ENCODE data around the gene SLC12A7.
"Not testable (repeated sequence)": the region's sequence is repeated elsewhere in the genome, so short reads cannot be mapped to it uniquely, and the experiment has no call there.

SLC12A7 gene

DNA sequence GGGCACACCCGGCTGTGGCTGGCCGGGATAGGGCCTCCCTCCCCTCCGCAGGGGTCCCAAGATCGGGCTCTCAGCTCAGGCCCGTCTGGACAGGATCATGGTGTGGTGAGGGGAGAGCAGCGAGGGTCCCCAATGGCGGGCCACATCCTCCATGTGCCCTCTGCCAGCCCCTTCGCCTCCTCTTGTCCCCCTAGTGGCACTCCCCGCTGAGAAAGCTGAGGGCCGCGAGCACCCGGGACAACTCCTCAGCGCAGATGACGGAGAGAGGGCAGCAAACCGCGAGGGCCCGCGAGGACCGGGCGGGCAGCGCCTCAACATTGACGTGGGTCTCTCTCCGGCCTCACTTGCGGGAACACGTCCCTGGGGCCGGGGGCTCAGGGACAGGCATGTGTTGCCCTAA, 78.7 kb downstream of the SLC12A7 start:
- no peak for DNase-seq

DNA sequence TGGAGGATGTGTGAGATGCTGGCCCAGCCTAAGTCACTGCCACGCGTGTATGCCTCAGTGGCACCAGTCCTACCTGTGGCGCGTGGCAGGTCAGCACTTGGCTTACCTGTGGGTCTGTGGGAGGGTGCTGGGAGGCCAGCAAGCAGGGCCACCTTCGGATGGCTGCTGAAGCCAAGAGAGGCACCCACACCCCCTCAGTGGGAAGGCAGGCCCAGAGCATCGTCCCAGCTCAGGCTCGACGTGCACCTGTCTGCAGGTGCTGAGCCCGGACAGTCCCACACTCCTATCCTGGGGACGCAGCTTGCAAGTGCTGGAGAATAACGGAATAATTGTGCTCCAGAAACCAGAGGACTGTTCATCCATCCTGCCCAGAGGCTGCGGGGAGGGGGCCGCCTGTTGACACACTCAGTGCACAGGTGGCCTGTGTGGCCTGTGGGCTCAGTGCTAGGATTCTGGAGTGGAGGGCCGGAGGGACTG, 79.3 kb downstream of the SLC12A7 start:
- no peak for DNase-seq

DNA sequence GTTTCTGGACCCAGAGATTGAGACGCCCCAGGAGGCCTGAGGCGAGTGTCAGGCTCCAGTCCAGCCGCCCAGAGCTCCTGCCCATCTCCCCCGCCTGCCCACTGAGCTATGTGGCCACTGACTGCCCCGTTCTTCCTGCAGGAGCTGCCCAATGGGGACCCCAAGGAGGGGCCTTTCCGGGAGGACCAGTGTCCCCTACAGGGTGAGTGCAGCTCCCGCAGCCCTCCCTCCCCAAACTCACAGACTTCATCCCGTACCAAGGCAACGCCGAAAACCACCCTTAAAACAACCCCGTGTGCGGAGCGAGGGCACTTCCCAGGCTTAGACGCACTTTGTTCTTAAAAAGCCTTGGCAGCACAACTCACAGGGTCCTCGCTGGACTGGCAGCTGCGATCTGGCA, 79.9 kb downstream of the SLC12A7 start:
- DNase-seq = no peak

DNA sequence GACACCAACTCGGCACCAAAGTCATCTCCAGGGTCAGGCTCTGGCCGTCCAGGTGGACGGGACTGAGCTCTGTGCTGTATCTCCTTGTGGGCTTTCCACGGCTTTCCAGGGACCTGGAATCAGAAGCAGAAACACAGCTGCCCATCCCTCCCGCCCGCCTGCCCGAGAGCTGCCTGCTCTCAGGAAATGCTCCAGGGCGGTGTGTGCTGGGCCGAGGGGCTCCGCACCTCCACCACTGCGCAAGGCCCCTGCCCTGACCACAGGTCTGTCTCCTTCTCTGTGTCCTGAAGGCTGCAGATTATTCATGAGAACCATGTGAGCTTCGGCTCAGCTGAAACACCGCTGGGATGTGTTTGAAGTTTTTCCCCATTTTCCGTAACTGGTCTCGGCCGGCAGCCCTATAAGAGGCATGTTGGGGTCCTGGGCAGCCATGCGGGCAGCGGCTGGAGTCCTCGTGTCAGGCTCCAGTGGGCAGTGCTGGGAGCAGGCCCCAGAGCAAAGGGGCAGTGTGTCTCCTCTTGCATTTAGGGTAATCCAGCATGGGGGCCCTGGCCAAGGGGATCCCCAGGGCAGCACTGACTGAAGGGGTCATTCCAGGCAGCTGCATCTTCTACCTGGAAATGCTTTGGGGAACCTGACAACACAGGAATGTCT, 80.4 kb downstream of the SLC12A7 start:
- no peak for DNase-seq

DNA sequence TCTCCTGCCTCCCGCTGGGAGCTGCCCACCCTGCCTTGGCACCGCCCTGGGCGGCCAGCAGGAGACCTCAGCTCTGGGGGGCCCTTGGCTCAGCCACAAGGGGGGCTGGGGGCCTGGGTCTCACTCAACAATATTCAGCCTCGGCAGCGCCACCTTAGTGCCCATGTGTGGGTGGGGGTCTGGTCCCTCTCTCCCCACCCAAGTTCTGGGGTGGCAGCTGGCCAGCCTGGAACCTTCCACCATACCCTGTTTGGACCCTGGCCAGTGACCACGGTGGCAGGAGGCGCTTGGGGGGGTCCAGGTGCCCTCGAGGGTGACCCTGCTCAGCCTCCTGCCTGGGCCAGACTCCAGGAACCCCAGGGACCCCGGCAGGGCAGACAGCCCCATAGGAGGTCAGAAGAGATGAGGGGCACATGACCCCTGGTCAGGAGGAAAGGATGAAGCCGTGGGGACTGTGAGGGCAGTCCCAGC, 81.0 kb downstream of the SLC12A7 start:
- DNase-seq = no peak

DNA sequence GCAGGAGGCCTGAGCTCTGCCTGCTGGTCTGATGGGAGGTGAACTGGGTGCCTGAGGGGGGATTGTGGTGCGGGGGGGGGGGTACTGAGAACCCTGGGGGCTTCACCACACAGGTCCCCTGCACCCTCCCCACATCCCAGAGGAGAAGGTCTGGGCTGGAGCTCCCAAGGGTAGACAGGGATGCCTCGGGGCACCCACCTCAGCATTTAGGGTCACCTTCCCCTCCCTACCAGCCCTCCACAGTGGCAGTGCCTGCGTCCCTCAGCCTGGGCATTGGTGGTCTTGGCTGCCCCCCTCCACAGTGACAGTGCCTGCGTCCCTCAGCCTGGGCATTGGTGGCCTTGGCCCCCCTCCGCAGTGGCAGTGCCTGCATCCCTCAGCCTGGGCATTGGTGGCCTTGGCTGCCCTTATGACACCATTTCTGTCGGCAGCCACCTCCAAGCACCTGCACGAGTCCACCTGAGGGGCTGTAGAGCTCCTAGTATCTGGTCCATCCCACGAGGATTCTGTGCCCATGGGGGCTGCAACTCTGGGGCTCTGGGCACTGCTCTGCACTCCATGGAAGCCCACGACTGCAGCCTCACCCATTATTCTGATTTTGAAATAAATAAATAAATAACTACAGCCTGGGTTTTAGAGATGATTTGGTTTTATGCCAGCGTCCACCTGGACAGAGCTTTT, 81.8 kb downstream of the SLC12A7 start:
- no peak for DNase-seq

DNA sequence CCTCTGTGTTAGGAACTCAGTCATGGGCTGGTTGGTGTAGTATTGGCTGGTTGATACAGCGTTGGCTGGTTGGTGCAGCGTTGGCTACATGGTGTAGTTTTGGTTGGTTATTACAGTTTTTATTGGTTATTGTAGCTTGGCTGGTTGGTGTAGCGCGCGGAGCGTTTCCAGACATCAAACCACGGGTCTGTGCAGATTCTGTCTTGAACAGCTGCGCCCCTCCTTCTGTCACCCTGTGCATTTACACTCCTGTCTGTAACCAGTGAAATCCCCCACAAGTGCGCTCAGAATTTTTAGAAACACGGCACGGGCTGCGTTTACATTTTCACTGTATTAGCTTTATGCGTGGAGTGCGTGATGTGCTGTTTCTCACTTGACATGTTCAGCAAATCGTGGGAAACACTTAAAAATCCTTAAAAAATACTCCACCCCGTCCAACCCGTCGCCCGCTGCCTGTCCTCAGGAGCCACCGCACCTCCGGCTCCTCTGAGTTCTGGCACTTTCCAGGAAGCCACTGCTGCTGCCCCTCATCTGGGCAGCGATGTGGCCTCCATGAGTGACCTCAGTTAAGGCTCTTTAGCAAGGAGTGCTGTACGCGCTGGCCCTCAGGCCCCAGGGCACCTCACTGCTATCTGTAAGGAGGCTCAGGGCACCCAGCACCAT, 82.5 kb downstream of the SLC12A7 start:
- DNase-seq = no peak

DNA sequence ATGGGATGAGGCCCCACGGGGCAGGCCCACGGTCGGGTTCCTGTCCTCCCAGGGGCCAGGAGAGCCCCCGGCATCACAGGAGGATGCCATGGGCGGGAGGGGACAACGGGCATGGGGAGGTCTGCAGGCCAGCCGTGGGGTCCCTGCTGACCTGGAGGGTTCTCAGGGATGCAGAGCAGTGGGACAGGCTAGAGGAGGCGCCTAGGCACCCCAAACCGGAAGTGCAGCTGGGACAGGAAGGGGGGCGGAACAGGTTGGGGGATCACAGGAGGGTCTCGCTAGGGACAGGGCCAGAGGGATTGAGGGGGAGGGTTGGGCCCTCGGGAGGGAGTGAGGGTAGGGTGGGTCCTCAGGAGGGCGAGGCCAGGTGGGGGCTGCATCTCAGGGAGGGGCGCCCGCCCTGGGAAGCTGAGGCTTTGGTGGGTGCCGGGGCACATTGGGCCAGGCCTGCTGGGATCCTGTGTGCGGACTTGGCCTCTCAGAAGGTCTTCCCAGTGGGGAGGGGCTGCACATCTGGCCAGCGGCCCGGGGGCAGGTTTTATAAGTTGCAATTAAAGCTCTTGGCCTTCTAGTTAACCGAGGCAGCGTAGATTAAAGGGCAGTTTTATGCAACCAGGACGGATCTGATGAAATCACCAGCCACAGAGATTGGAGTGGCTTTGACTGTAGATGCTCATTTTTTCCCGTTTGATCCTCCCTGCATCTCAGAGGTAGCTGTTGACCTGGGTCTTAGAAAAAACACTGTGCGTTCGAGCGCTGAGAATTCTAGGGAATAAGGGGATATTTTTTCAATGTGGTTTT, 83.2 kb downstream of the SLC12A7 start:
- DNase-seq = no peak

DNA sequence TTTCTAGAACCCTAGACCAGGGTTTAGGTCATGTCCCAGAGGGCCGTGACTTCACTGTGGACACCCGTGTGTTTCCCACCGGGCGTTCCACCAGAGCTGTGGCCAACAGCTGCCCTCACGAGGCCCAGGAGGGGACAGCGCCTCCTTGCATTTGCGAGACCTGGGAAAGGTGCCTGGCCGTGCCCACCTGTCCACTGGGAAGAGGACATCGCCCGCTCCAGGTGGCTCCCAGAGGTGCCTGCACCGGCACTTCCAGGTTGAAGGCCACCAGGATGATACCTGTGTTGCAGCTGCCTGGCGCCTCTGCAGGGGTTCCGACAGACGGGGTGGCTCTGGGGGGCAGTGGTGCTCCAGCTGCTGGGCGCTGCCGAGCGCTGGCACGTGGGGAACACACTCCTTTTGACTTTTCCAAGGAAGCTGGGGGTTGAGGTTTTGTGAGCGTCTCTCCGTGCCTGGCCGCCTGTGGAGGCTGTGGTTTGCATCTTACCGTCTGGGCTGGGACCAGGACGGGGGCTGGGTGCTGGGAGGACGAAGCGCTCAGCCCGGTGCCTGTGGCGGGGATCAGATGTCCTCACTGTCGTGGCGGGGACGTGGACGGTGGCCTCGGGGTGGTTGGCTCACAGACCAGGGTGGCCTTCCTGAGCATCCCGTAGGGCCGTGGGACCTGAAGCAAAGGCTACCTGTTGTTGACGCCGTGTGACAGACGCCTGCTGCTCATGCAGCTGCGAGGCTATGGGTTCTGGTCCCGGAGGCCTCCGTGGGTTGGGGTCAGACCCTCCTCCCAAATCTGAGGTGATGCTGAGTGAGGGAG, 84.0 kb downstream of the SLC12A7 start:
- no peak for DNase-seq

DNA sequence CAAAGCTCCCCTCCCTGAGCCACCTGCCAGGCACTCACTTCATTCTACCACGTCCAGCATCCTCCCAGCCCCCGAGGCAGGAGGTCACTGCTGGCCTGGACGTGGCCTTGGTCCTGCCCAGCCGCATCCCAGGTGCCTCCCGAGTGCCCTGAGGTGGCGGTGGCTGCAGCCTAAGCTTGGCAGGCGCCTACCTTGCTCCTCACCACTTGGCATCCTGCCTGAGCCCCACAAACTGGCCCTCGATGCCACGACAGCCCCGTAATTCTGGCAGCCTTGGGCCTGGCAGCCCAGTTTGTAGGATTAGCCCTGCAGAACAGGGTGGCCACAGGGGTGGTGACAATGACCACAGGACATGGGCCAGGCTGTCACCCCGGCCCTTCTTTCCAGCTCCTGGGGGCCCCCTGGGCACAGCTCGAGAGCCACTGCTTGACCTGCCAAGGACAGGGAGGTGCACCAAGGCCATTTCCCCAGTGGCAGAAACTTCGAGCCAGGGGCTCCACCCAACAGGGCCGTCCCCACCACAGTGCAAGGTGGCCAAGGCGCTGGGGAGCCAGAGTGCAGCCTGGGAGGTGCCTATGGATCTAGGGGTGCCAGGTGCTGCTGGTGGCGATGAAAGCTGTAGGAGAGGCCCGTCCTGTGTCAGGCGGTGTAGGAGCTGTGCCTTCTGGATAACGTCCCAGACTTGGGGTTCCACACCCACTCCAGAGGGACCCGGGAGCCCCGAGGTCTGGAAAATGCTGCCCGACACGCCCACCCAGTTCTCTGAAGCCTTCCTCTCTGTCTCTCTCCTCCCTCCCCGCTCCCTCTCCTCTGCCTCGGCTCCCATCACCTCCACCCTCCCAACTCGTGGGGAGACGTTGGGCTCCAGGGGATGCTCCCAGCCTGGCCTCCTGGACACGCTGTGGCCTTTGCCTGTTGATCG, 84.9 kb downstream of the SLC12A7 start:
- no peak for DNase-seq

DNA sequence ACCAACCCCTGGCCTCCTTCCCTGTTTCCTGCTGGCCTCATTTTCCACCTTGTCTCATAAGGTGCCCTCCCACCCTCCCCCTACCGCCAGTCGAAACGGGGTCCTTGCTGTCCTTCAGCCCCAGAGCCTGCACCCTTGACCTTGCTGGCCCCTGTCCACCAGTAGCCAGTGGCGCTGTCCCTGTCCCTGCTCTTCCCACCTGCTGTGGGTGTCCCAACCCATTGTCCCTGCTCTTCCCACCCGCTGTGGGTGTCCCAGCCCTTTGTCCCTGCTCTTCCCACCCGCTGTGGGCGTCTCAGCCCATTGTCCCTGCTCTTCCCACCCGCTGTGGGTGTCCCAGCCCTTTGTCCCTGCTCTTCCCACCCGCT, 89.9 kb downstream of the SLC12A7 start:
- not testable (repeated sequence) for DNase-seq

DNA sequence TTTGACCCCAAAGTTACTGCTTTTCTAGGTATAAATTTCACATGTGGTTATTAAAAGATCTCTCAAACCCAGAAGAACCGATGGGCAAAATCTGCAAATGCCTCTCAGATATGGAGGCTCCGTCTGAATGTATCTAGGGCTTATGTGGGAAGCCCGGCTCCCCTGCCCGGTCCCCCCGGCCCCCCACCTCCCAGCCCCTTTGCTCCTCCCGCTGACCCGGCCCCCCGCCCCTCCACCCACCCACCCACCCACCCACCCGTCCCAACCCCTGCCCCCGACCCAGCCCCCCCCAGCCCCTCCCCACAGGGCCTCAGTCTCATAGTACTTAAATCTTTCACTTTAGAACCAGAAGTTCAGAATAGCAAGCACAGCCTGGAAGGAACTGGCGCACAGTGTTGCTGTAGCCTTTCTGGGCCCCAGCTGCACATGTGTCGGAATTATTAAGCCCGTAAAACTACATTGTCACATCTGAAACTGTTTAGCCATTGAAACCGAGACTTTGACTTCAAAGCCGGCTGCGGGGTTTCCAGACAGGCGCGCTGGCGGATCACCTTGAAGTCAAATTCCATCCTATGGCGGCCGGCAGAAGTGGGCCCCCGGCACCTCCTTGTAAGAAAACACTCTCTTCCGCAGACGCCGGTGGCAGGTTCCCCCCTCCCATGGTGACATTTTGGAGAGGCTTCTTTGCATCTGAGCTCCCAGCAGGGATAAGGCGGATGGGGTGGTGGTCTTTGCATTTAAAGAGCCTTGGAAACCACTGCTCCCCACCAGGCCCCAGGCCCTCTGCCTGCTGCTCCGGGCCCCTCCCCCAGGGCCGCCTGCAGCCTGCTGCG, 90.5 kb downstream of the SLC12A7 start:
- DNase-seq = no peak

DNA sequence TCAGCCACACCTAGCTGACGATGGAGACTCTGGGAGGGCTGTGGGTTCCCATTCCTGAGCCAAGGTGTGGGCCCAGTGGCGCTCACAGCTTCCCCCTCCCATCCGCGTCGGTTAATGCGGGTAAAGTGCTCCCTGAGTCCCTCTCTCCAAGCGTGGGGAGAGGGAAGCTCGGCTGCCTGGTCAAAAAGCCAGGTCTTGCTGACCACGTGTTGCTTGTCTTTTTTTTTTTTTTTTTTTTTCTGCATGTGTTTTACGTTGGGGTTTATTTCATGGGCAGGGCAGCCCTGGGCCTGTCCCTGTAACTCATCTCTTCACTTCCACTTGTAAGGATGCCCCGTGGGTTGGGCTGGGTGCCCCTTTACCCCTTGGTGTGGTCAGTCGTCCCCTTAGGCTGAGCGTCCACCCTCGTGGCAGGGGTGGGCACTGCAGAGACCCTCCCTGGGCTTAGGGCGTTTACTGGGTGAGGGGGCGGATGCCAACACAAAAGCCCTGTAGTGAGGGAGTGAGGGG, 91.4 kb downstream of the SLC12A7 start:
- no peak for DNase-seq

DNA sequence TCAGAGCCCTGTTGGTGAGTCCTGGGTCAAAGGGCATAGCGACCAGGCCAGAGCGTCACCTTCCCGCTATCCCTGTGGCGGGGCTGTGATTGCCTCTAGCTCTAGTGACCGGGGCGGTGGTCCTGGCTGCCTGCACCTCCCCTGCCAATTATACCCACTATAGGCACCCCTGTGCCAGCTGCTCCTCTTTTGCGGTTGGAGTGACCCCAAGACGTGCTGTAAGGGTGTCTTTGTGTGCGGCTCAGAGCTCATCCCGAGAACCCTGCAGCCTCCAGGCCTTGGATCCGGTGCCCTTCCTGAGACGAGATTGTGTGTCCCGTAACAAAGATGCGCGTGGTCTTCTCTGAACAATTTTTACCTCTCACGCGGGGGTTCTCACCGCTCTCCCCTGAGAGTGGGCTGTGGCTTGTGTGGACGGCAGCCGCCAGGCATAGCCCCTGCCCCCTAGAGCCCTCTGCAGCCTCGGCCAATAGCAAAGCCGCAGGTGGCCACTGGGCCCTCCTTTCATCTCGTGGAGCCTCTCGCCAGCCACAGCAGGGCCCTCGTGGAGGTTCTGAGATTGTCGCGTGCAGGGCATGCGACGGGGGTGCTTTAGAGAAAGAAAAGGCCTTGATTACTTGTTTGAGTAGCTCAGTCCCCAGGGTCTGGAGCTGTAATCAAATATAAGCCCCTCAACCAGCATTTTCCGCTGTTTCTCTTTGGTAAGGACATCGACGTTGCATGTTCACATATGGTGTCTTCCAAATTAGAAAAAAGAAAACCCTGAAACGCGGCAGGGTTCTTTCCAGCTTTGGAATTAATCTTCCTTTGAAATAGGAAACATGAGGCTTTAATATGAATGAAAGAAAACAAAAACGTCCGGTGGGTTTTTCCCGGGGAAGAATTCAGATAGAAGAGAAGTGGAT, 92.6 kb downstream of the SLC12A7 start:
- DNase-seq = no peak

DNA sequence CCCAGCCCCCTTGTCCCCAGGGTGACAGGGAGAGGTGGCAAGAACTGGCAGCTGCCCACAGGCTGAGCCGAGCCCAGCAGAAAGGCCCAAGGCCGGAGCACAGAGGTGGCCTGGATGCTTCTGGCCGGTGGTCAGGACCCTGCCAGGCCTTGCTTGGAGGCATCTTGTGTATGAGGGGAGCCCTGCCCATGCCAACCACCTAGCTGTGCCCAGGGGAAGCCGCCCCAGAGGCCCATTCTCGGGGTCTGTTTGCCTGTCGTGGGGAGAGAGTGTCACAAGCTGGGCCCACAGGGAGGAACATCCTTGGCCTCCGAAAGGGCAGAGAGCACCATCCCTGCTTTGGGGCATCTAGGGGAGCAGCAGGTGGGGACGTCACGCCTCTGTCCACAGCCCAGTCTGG, 93.3 kb downstream of the SLC12A7 start:
- DNase-seq = no peak

DNA sequence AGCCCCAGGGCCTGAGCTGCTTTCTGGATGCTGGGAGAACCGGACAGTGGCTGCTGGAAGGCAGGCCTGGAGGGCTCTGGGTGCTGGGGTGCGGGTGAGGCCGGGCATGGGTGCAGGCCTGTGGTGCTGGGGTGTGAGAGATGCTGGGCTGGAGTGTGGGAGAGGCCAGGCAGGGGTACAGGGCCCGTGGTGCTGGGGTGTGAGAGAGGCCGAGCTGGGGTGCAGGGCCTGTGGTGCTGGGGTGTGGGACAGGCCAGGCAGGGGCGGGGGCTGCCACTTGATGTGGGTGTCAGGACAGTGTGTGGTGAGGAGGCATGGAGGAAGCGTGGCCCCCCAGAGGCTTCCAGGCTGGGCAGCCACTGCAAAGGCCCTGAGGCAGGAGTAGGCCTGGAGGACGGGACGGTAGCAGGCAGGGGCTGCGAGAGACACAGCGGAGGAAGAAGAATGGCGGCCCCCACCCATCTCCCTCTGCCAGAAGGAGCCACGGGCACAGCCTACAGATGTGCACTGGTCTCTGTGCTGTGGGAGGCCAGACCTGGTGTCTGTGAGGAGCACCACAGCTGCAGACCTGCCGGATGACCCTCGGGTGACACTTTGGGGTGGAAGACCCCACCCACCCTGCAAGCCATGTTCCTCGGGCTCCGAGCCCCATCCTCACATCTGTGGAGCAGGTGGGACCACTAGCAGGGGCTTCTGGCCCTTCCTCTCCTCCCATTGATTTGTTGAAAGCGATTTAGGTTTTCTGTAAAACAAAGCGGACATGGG, 94.0 kb downstream of the SLC12A7 start:
- DNase-seq = no peak

DNA sequence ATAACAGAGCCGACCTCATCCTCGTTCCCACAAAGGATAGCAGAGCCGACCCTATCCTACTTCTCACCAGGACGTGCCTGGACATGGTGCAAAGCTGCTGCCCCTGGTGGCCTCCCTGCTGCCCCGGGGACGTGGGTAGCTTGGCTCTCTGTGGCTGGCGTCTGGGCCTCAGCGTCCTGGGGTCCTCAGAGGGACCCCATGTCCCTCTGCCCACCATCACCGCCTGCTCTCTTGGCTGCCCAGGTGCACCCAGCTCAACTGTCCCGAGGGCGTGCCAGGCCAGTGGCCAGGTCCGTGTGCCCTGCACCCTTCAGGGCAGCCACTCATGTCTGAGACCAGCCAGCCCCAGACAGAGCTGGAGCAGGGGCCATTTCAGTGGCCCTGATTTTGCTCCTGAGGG, 94.8 kb downstream of the SLC12A7 start:
- no peak for DNase-seq

DNA sequence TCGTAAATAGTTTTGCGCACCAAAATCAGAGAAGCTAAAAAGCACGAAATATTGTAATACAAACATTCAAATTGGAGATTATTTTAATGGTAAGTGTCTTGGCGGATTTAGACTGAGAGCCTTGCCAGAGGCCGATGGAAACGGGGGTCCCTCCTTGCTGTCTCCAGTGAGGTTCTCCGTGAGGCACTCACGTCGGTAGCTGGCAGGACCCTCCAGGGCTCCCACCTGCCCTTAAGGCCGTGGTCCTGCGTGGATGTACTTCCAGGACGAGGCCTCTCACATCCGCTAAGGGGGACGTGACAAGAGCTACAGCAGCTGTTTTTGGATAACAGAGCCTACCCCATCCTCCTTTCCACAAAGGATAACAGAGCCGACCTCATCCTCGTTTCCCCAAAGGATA, 95.4 kb downstream of the SLC12A7 start:
- no peak for DNase-seq

Measured in hippocampal formation (tissue), 2 donors.